K562 (cell line): ENCODE measurements around the gene DNAJA1. TPM values are rescaled to one million over a fixed set of nuclear protein-coding genes. Genes with fewer than 3 reads are reported as not detected.

Source experiments
- ATAC-seq: fragments of 200-7000 bp; cut with Tn5 transposase; 3 replicates; pipeline ENCODE4 v1.9.1; 2020; ENCODE audit warnings: moderate library complexity
- BruUV-seq: library from RNA; stranded (reverse); fragments of 400-500 nt; replicated peaks from 2 replicates; lab custom pipeline; 2021; lab: Mats Ljungman, UMichigan
- CTCF ChIA-PET: fragments of 300-600 bp; formaldehyde crosslinking; extraction: SDS; loops from one replicate; lab custom pipeline; 2021; ENCODE audit warnings: low intra/inter-chr PET ratio; lab: Yijun Ruan, JAX
- POLR2A ChIA-PET: fragments of 300-600, 350-650 bp; sonication (Branson Sonifier 250); formaldehyde crosslinking; extraction: SDS; loops from one replicate; lab custom pipeline; 2021; ENCODE audit warnings: antibody characterized with exemption, inconsistent platforms; lab: Yijun Ruan, JAX
- DNase-seq, 4 experiments: peaks; one replicate each; pipeline versions ENCODE4 v3.0.0 to v3.0.0-alpha.2; 2011 to 2018; ENCODE audit warnings: low spot score in 3 of 4, mixed read lengths in 3 of 4; ENCODE audit errors: extremely low read depth in 1 of 4
- FAIRE-seq: peaks from 2 replicates; lab custom pipeline; 2011; peaks lifted over from hg19 to GRCh38; lab: Jason Lieb, UNC
- H2AFZ ChIP-seq: 2 replicates; pipeline ENCODE4 v1.6.0; 2011; ENCODE audit warnings: low read depth, low read length, control low read depth, inconsistent platforms
- H3K27ac ChIP-seq: fragments of 200-600 bp; 3 replicates; pipeline ENCODE4 v1.8.0; 2011; ENCODE audit warnings: low read depth, mild to moderate bottlenecking, control low read depth, inconsistent platforms, low read length, moderate library complexity, mixed read lengths; ENCODE audit errors: extremely low read depth
- H3K27me3 ChIP-seq, 2 experiments: fragments of 300-600 bp in 1 of 2; 2 replicates in 1 of 2; 3 replicates in 1 of 2; pipeline versions ENCODE4 v1.6.0 to v1.8.0; 2011; ENCODE audit warnings: inconsistent platforms in 2 of 2, low read length in 2 of 2, mild to moderate bottlenecking in 1 of 2, mixed read lengths in 1 of 2, moderate library complexity in 1 of 2; ENCODE audit not compliant: control insufficient read depth in 2 of 2, insufficient read depth in 2 of 2
- H3K36me3 ChIP-seq: fragments of 300-600 bp; 3 replicates; pipeline ENCODE4 v1.8.0; 2011; ENCODE audit warnings: mild to moderate bottlenecking, low read length, inconsistent platforms; ENCODE audit not compliant: control insufficient read depth, insufficient read depth
- H3K4me1 ChIP-seq, 2 experiments: fragments of 200-600 bp in 1 of 2; replicated peaks in 1 of 2; 2 replicates in 1 of 2; 3 replicates in 1 of 2; pipeline versions ENCODE4 v1.5.1 to v1.8.0; 2011; ENCODE audit warnings: inconsistent platforms in 2 of 2, low read length in 2 of 2, mild to moderate bottlenecking in 1 of 2, mixed read lengths in 1 of 2, moderate library complexity in 1 of 2; ENCODE audit not compliant: control insufficient read depth in 2 of 2, insufficient read depth in 2 of 2
- H3K4me2 ChIP-seq: 2 replicates; pipeline ENCODE4 v1.6.1; 2011; ENCODE audit warnings: low read length, control low read depth, inconsistent platforms, mixed read lengths; ENCODE audit not compliant: insufficient read depth
- H3K4me3 ChIP-seq: fragments of 200-600 bp; sonication (generic), shearing (Covaris generic); 2 replicates; pipeline ENCODE4 v1.5.1; 2016; ENCODE audit warnings: control low read depth, inconsistent platforms
- H3K79me2 ChIP-seq: fragments of 200-600 bp; 3 replicates; pipeline ENCODE4 v1.8.0; 2011; ENCODE audit warnings: low read length, inconsistent platforms; ENCODE audit not compliant: control insufficient read depth, insufficient read depth
- H3K9ac ChIP-seq, 2 experiments: 2 replicates each; pipeline versions ENCODE4 v1.6.0 to v1.6.1; 2011; ENCODE audit warnings: low read depth in 2 of 2, low read length in 2 of 2, control low read depth in 1 of 2, inconsistent platforms in 1 of 2, mild to moderate bottlenecking in 1 of 2, mixed read lengths in 1 of 2; ENCODE audit not compliant: insufficient read depth in 1 of 2
- H3K9me1 ChIP-seq: one replicate; pipeline ENCODE4 v1.6.0; 2011; ENCODE audit warnings: inconsistent platforms, mild to moderate bottlenecking, low read length, moderate library complexity; ENCODE audit not compliant: control insufficient read depth, insufficient read depth
- H3K9me3 ChIP-seq: replicated peaks from 2 replicates; pipeline ENCODE4 v1.5.1; 2011; ENCODE audit warnings: low read depth, low read length, inconsistent platforms; ENCODE audit not compliant: control insufficient read depth, insufficient read depth
- H4K20me1 ChIP-seq: replicated peaks from 2 replicates; pipeline ENCODE4 v1.6.1; 2011; ENCODE audit warnings: low read length, inconsistent platforms, mixed read lengths; ENCODE audit not compliant: control insufficient read depth, insufficient read depth
- CEBPG ChIP-seq, 3 experiments: fragments of 200-800 bp in 1 of 3; sonication (Bioruptor generic) in 1 of 3; sonication (generic) in 1 of 3; formaldehyde crosslinking in 1 of 3; IDR thresholded peaks in 2 of 3; conservative IDR thresholded peaks in 1 of 3; 2 replicates each; pipeline versions ENCODE4 v1.6.1 to v1.8.0; 2016 to 2022; ENCODE audit warnings: missing compliant biosample characterization in 2 of 3, missing genetic modification characterization in 2 of 3, mild to moderate bottlenecking in 1 of 3, missing genetic modification reagents in 1 of 3
- DDX20 ChIP-seq: fragments of 450-650 bp; IDR thresholded peaks from 2 replicates; pipeline ENCODE4 v1.6.1; 2016; ENCODE audit warnings: missing genetic modification characterization, low read depth, mild to moderate bottlenecking, missing compliant biosample characterization, moderate library complexity
- HDAC8 ChIP-seq: fragments of 450-650 bp; IDR thresholded peaks from 2 replicates; pipeline ENCODE4 v1.6.1; 2016; ENCODE audit warnings: mild to moderate bottlenecking, missing genetic modification characterization, moderate library complexity, missing compliant biosample characterization
- HDGF ChIP-seq: fragments of 450-650 bp; IDR thresholded peaks from 2 replicates; pipeline ENCODE4 v1.6.1; 2016
- MBD2 ChIP-seq: sonication (generic); IDR thresholded peaks from 2 replicates; pipeline ENCODE4 v1.6.1; 2016; ENCODE audit warnings: low read depth, borderline replicate concordance
- MCM2 ChIP-seq: fragments of 450-650 bp; IDR thresholded peaks from 2 replicates; pipeline ENCODE4 v1.6.1; 2017; ENCODE audit warnings: low read depth, mild to moderate bottlenecking
- RBFOX2 ChIP-seq: fragments of 200-400 bp; formaldehyde crosslinking; IDR thresholded peaks from 2 replicates; pipeline ENCODE4 v1.6.1; 2017; ENCODE audit warnings: low read depth, mild to moderate bottlenecking, low read length, moderate library complexity
- RBM22 ChIP-seq: fragments of 200-400 bp; formaldehyde crosslinking; IDR thresholded peaks from 2 replicates; pipeline ENCODE4 v1.6.1; 2018; ENCODE audit warnings: low read length, low read depth; ENCODE audit not compliant: poor library complexity, severe bottlenecking
- RNF2 ChIP-seq: sonication (generic); IDR thresholded peaks from 2 replicates; pipeline ENCODE4 v1.6.1; 2016
- TAF15 ChIP-seq: fragments of 200-400 bp; formaldehyde crosslinking; IDR thresholded peaks from 2 replicates; pipeline ENCODE4 v1.6.1; 2017; ENCODE audit warnings: mild to moderate bottlenecking, low read depth, low read length, moderate library complexity
- ZNF124 ChIP-seq: sonication (generic); formaldehyde crosslinking; IDR thresholded peaks from 2 replicates; pipeline ENCODE4 v1.8.1; 2022; ENCODE audit warnings: missing genetic modification reagents
- ZNF232 ChIP-seq: sonication (generic); formaldehyde crosslinking; IDR thresholded peaks from 2 replicates; pipeline ENCODE4 v1.8.0; 2022; ENCODE audit warnings: mild to moderate bottlenecking, missing genetic modification reagents
- WGBS: fragments of 100-300 bp; shearing (Covaris generic); methylation state at CpG from one replicate; pipeline ENCODE4 v1.1.6; 2016; ENCODE audit warnings: low coverage, mixed read lengths; ENCODE audit not compliant: insufficient coverage; ENCODE audit errors: missing lambda C conversion rate; 5-methylcytosine and 5-hydroxymethylcytosine counted together
- in situ Hi-C: fragments of 300-500 bp; cut with MboI; formaldehyde crosslinking; loops from 4 replicates; pipeline ENCODE4 v1.15.0; 2018; ENCODE audit warnings: inconsistent platforms, mixed read lengths
- intact Hi-C: fragments of 100-400 bp; cut with micrococcal nuclease; formaldehyde crosslinking; loops from 2 replicates; pipeline ENCODE4 v1.14.2; 2022
- polyA plus RNA-seq, 8 experiments: library from polyadenylated mRNA; depleted of rRNA in 4 of 8; stranded (reverse) in 5 of 8; unstranded in 3 of 8; fragments of >200 nt; fragmentation: Nextera tagmentation in 2 of 8; fragmentation: Illumina TruSeq in 1 of 8; extraction: Ambion mirVana in 2 of 8; extraction: Trizol in 1 of 8; gene quantifications; 2 replicates each; pipeline versions ENCODE4 v1.2.1 to v1.2.3, GENCODE V29; 2011 to 2014; ENCODE audit warnings: inconsistent platforms in 1 of 8, missing spikeins in 1 of 8
- total RNA-seq, 7 experiments: library from RNA; depleted of rRNA in 6 of 7; stranded (reverse); fragments of >200 nt in 6 of 7; fragmentation: Illumina TruSeq in 2 of 7; extraction: Trizol in 2 of 7; gene quantifications; 2 replicates each; pipeline versions ENCODE4 v1.2.1 to v1.2.3, GENCODE V29; 2011 to 2021; ENCODE audit warnings: low replicate concordance in 1 of 7

The DNAJA1 gene
- total and polyA plus RNA-seq, 9 of the 15 experiments (the other 6 are each of a cell fraction or from before 2014, with no cell fraction given) = 109 to 359 (median 175) TPM

DNA sequence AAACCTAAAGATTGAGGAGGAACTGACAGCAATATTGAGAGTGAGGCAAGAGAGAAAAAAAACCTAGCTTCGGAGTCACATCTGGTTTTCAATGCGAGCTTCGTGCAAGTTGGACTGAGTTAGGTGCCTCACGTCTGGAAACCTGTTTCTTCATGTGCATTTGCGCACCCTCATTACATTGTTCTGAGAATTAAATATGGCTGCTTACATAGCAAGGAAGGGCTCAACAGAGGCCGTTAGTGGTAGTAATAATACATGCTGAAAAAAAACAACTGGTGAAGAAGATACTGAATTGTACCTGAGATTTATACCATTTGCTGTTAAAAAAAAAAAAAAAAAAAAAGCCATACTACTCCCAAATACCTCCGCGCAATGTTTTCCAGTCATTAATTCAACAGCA lies 18.6 kb downstream of the DNAJA1 start:
- intact Hi-C loops (no loop called here), in situ Hi-C loops (no loop called here)
- Histone ChIP-seq H3K9me1 (no peaks in the 10 kb centered on the region), H3K27ac (no peak overlapping the region), H3K9me3 (no peaks in the 10 kb centered on the region), H3K9ac (no peak overlapping the region), H3K4me1 (no peaks in the 10 kb centered on the region), H3K36me3 (peaks cover 47% of the 10 kb centered on the region; the same call in 2 of the 3 replicates), H4K20me1 (no peaks in the 10 kb centered on the region), H2AFZ (no peak overlapping the region), H3K4me3 (no peak overlapping the region), H3K4me2 (no peak overlapping the region), H3K27me3 (no peaks in the 10 kb centered on the region), H3K79me2 (no peaks in the 10 kb centered on the region)
- ATAC-seq (no peak), FAIRE-seq (no peak), DNase-seq (no peak)
- CTCF ChIA-PET = no interaction called here
- TF ChIP-seq CEBPG (CRISPR knock-in tag; IDR thresholded peaks at IDR 0.05) = no peak
- no peak for TF ChIP-seq CEBPG (tag; conservative IDR thresholded peaks at IDR 0.05 in 1 of 2, IDR thresholded peaks at IDR 0.05 in 1 of 2)
- no peak for TF ChIP-seq HDAC8 (tag)
- no peak for TF ChIP-seq TAF15
- no peak for TF ChIP-seq MCM2
- TF ChIP-seq RBM22 = no peak
- no peak for TF ChIP-seq RBFOX2
- TF ChIP-seq DDX20 (tag) = no peak
- no peak for TF ChIP-seq RNF2
- no peak for TF ChIP-seq ZNF124
- TF ChIP-seq MBD2 = no peak
- TF ChIP-seq HDGF = no peak
- no peak for TF ChIP-seq ZNF232 (CRISPR knock-in tag)
- no TSS peak for BruUV-seq
- POLR2A ChIA-PET = interaction anchor here (0.8 to 1.9 kb wide), 4 partner anchors 9 to 489 kb away, joined by 4 to 7 read pairs (median 6); partner anchors contain the start of gene DNAJA1
- 94% methylated on average over 5 of the region's 8 CpGs for WGBS
